C1 segment of cervical spinal cord (tissue), 14 donors: ENCODE results near the gene PRDM11.

Experiments
- DNase-seq, 14 donors: peaks; one replicate each; lab custom pipeline; 2025; lab: John Stamatoyannopoulos, UW

The PRDM11 gene

GRCh38 chr11:45141631-45142030, 4.8 kb upstream of the PRDM11 start:
- no peak for DNase-seq

GRCh38 chr11:45142241-45143055, 4.0 kb upstream of the PRDM11 start:
- DNase-seq = no peak

- DNase-seq = no peak
Measured at GRCh38 chr11:45143494-45143893, 2.9 kb upstream of the PRDM11 start.

- DNase-seq = no peak
Measured at GRCh38 chr11:45144126-45145082, 2.0 kb upstream of the PRDM11 start.

GRCh38 chr11:45145083-45145378, 1.4 kb upstream of the PRDM11 start:
- DNase-seq = no peak

GRCh38 chr11:45145379-45146071, 914 bp upstream of the PRDM11 start:
- peak in 2 of 14 donors; percentile 27 to 85 for DNase-seq

- peak in 13 of 14 donors; percentile 47 to 94 (median 86) for DNase-seq
Measured at GRCh38 chr11:45147017-45147728, 734 bp downstream of the PRDM11 start.

GRCh38 chr11:45147891-45148675, 1.6 kb downstream of the PRDM11 start:
- peak in 1 of 14 donors; percentile 36 for DNase-seq

GRCh38 chr11:45149483-45150056, 3.1 kb downstream of the PRDM11 start:
- no peak for DNase-seq

GRCh38 chr11:45150301-45150700, 3.9 kb downstream of the PRDM11 start:
- no peak for DNase-seq

GRCh38 chr11:45150943-45151342, 4.5 kb downstream of the PRDM11 start:
- DNase-seq = no peak

GRCh38 chr11:45151362-45151982, 5.0 kb downstream of the PRDM11 start:
- DNase-seq = no peak

GRCh38 chr11:45152740-45153595, 6.5 kb downstream of the PRDM11 start:
- DNase-seq = no peak

GRCh38 chr11:45154276-45154675, 7.8 kb downstream of the PRDM11 start:
- no peak for DNase-seq

GRCh38 chr11:45155058-45155551, 8.7 kb downstream of the PRDM11 start:
- no peak for DNase-seq

- no peak for DNase-seq
Measured at GRCh38 chr11:45155627-45156180, 9.3 kb downstream of the PRDM11 start.

GRCh38 chr11:45156201-45156600, 9.8 kb downstream of the PRDM11 start:
- DNase-seq = no peak

- no peak for DNase-seq
Measured at GRCh38 chr11:45156741-45157140, 10.3 kb downstream of the PRDM11 start.
